DOHH2 (cell line): ENCODE data around the gene ATF7IP.

Source experiments
- CTCF ChIP-seq: fragments of 200-600 bp; sonication (generic); IDR thresholded peaks from one replicate; pipeline ENCODE4 v1.5.1; 2014; ENCODE audit warnings: antibody characterized with exemption, mild to moderate bottlenecking, low read depth, low read length; ENCODE audit not compliant: poor library complexity, severe bottlenecking
- EZH2phosphoT487 ChIP-seq: fragments of 200-600 bp; sonication (generic); IDR thresholded peaks from 2 replicates; pipeline ENCODE4 v1.6.1; 2017; ENCODE audit warnings: borderline replicate concordance, mild to moderate bottlenecking, antibody characterized with exemption, low read length, moderate library complexity, mixed read lengths

- TF ChIP-seq CTCF (no peak), EZH2phosphoT487 (no peak)
Observed at GRCh38 chr12:14442221-14442881, 76.9 kb downstream of the ATF7IP start.
